Stromal cell of bone marrow (primary cell): ENCODE measurements around the gene MBD3L2B.
A peak's percentile ranks its signal among the peaks of the same experiment; 100 is the strongest.
"Not testable (repeated sequence)": the region's sequence is repeated elsewhere in the genome, so short reads cannot be mapped to it uniquely, and the experiment has no call there.

Experiments used
- DNase-seq: peaks from one replicate; pipeline ENCODE4 v3.0.0-alpha.2; 2012; ENCODE audit warnings: low read depth

MBD3L2B gene

GRCh38 chr19:7021331-7021730 is at the start of gene MBD3L2B:
TSS of gene MBD3L2B (minus strand) at chr19:7021431. CDS start at chr19:7021397, 34 bp downstream.
- not testable (repeated sequence) for DNase-seq

- no peak for DNase-seq
These were observed 48.6 kb upstream of the MBD3L2B start for GRCh38 chr19:7069904-7070226.

- peak; percentile 94 for DNase-seq
These were observed 48.0 kb upstream of the MBD3L2B start, which contains the start of gene ZNF557 for GRCh38 chr19:7069042-7069903. TSS of gene ZNF557 (plus strand) at chr19:7069703. CDS start at chr19:7075075, 5,372 bp downstream.

- no peak for DNase-seq
These were observed 47.4 kb upstream of the MBD3L2B start for GRCh38 chr19:7068599-7068998.

GRCh38 chr19:7067716-7068115 is 46.5 kb upstream of the MBD3L2B start:
- DNase-seq: no peak

GRCh38 chr19:7067122-7067521 is 45.9 kb upstream of the MBD3L2B start:
- DNase-seq: not testable (repeated sequence)

GRCh38 chr19:7063764-7064418 is 42.7 kb upstream of the MBD3L2B start:
- no peak for DNase-seq

- no peak for DNase-seq
These were observed 42.1 kb upstream of the MBD3L2B start for GRCh38 chr19:7063339-7063738.

- DNase-seq: not testable (repeated sequence)
These were observed 38.7 kb upstream of the MBD3L2B start for GRCh38 chr19:7059977-7060376.

GRCh38 chr19:7058576-7058975 is 37.3 kb upstream of the MBD3L2B start, which contains the start of gene MBD3L3:
TSS of gene MBD3L3 (minus strand) at chr19:7058676. CDS start at chr19:7058605, 71 bp downstream.
- DNase-seq: not testable (repeated sequence)

- DNase-seq: not testable (repeated sequence)
These were observed 35.1 kb upstream of the MBD3L2B start for GRCh38 chr19:7056371-7056770.

GRCh38 chr19:7055679-7056078 is 34.4 kb upstream of the MBD3L2B start:
- not testable (repeated sequence) for DNase-seq

GRCh38 chr19:7054635-7055368 is 33.6 kb upstream of the MBD3L2B start:
- not testable (repeated sequence) for DNase-seq

- not testable (repeated sequence) for DNase-seq
These were observed 31.7 kb upstream of the MBD3L2B start for GRCh38 chr19:7052896-7053295.

GRCh38 chr19:7051421-7051820 is 30.2 kb upstream of the MBD3L2B start:
- not testable (repeated sequence) for DNase-seq

GRCh38 chr19:7049021-7049420 is 27.8 kb upstream of the MBD3L2B start, which contains the start of gene MBD3L2:
TSS of gene MBD3L2 (plus strand) at chr19:7049321. CDS start at chr19:7049374, 53 bp downstream.
- not testable (repeated sequence) for DNase-seq

- DNase-seq: not testable (repeated sequence)
These were observed 20.3 kb upstream of the MBD3L2B start for GRCh38 chr19:7041563-7041962.

- DNase-seq: not testable (repeated sequence)
These were observed 18.8 kb upstream of the MBD3L2B start, which contains the start of gene MBD3L4 for GRCh38 chr19:7040079-7040478. TSS of gene MBD3L4 (minus strand) at chr19:7040179. CDS start at chr19:7040144, 35 bp downstream.

GRCh38 chr19:7030278-7030677 is 9.0 kb upstream of the MBD3L2B start, which contains the start of gene MBD3L5:
TSS of gene MBD3L5 (plus strand) at chr19:7030578. CDS start at chr19:7030612, 34 bp downstream.
- not testable (repeated sequence) for DNase-seq

- not testable (repeated sequence) for DNase-seq
These were observed 7.6 kb upstream of the MBD3L2B start for GRCh38 chr19:7028790-7029189.

GRCh38 chr19:7018828-7019227 is 2.4 kb downstream of the MBD3L2B start:
- no peak for DNase-seq

GRCh38 chr19:7013678-7014077 is 7.6 kb downstream of the MBD3L2B start:
- DNase-seq: no peak
